SK-N-SH (cell line): ENCODE measurements around the gene TMEM164. TPM values are rescaled to one million over a fixed set of nuclear protein-coding genes. Genes with fewer than 3 reads are reported as not detected.

Experiments used
- CTCF ChIA-PET: fragments of 300-600, 350-600 bp; formaldehyde crosslinking; extraction: SDS; loops from one replicate; lab custom pipeline; 2021; lab: Yijun Ruan, JAX
- POLR2A ChIA-PET: fragments of 350-600 bp; sonication (Branson Sonifier 250); formaldehyde crosslinking; extraction: SDS; loops from one replicate; lab custom pipeline; 2020; ENCODE audit warnings: antibody characterized with exemption, inconsistent platforms; lab: Yijun Ruan, JAX
- DNase-seq: peaks from one replicate; pipeline ENCODE4 v3.0.0; 2012
- H2AFZ ChIP-seq: fragments of 200-600 bp; sonication (generic); 2 replicates; pipeline ENCODE4 v1.8.1; 2016; ENCODE audit warnings: antibody characterized with exemption, mild to moderate bottlenecking, low read depth
- H3F3A ChIP-seq: fragments of 200-600 bp; sonication (generic); replicated peaks from 2 replicates; pipeline ENCODE3; 2016; ENCODE audit warnings: antibody characterized with exemption, mild to moderate bottlenecking; ENCODE audit not compliant: insufficient read depth
- H3K27ac ChIP-seq, 2 experiments: fragments of 200-500 bp in 1 of 2; fragments of 200-600 bp in 1 of 2; sonication (Bioruptor generic) in 1 of 2; sonication (generic), shearing (Covaris generic) in 1 of 2; 2 replicates each; pipeline versions ENCODE4 v1.5.1 to v1.6.1; 2014 to 2016; ENCODE audit warnings: low read depth in 2 of 2, inconsistent platforms in 1 of 2, low read length in 1 of 2, mild to moderate bottlenecking in 1 of 2, mixed read lengths in 1 of 2
- H3K27me3 ChIP-seq: fragments of 200-600 bp; sonication (generic), shearing (Covaris generic); 2 replicates; pipeline ENCODE4 v1.6.1; 2016; ENCODE audit warnings: mixed run types; ENCODE audit not compliant: insufficient read depth
- H3K36me3 ChIP-seq, 2 experiments: fragments of 200-500 bp in 1 of 2; fragments of 200-600 bp in 1 of 2; sonication (Bioruptor generic) in 1 of 2; sonication (generic) in 1 of 2; replicated peaks in 1 of 2; 2 replicates each; pipeline versions ENCODE3 to v1.5.1; 2014 to 2016; ENCODE audit warnings: low read length in 1 of 2, mild to moderate bottlenecking in 1 of 2; ENCODE audit not compliant: insufficient read depth in 2 of 2, control insufficient read depth in 1 of 2
- H3K4me1 ChIP-seq, 2 experiments: fragments of 200-500 bp in 1 of 2; fragments of 200-600 bp in 1 of 2; sonication (Bioruptor generic) in 1 of 2; sonication (generic), shearing (Covaris generic) in 1 of 2; 2 replicates each; pipeline versions ENCODE4 v1.5.1 to v1.6.1; 2014 to 2016; ENCODE audit warnings: low read depth in 1 of 2, low read length in 1 of 2, mixed run types in 1 of 2; ENCODE audit not compliant: insufficient read depth in 2 of 2, control insufficient read depth in 1 of 2
- H3K4me2 ChIP-seq: fragments of 200-600 bp; sonication (generic), shearing (Covaris generic); 2 replicates; pipeline ENCODE4 v1.6.1; 2017; ENCODE audit warnings: mixed run types
- H3K4me3 ChIP-seq, 2 experiments: fragments of 200-500 bp in 1 of 2; fragments of 200-600 bp in 1 of 2; sonication (Bioruptor generic) in 1 of 2; sonication (generic), shearing (Covaris generic) in 1 of 2; 2 replicates each; pipeline versions ENCODE4 v1.5.1 to v1.8.1; 2014 to 2016; ENCODE audit warnings: low read depth in 2 of 2, inconsistent platforms in 1 of 2, low read length in 1 of 2, mild to moderate bottlenecking in 1 of 2, mixed read lengths in 1 of 2, moderate library complexity in 1 of 2
- H3K79me2 ChIP-seq: fragments of 200-600 bp; sonication (generic); 2 replicates; pipeline ENCODE4 v1.8.1; 2017; ENCODE audit warnings: mild to moderate bottlenecking; ENCODE audit not compliant: insufficient read depth
- H3K9ac ChIP-seq: fragments of 200-600 bp; sonication (generic); 2 replicates; pipeline ENCODE4 v1.6.1; 2017; ENCODE audit warnings: mixed run types
- H3K9me2 ChIP-seq: fragments of 200-600 bp; sonication (generic); 2 replicates; pipeline ENCODE4 v1.6.1; 2017; ENCODE audit warnings: mixed run types
- H3K9me3 ChIP-seq: fragments of 200-600 bp; sonication (generic); 2 replicates; pipeline ENCODE4 v1.6.1; 2017; ENCODE audit warnings: mixed run types, mild to moderate bottlenecking, moderate library complexity
- H4K20me1 ChIP-seq: fragments of 200-600 bp; sonication (generic); 2 replicates; pipeline ENCODE4 v1.6.1; 2017; ENCODE audit warnings: mild to moderate bottlenecking, mixed run types; ENCODE audit not compliant: insufficient read depth
- CHD2 ChIP-seq: fragments of 150-350 bp; IDR thresholded peaks from 2 replicates; pipeline ENCODE4 v1.6.1; 2018; ENCODE audit warnings: low read length; ENCODE audit not compliant: partially characterized antibody
- ELF1 ChIP-seq: IDR thresholded peaks from 2 replicates; pipeline ENCODE4 v1.4.0; 2012
- EZH2phosphoT487 ChIP-seq: fragments of 200-600 bp; sonication (generic); IDR thresholded peaks from 2 replicates; pipeline ENCODE4 v1.6.1; 2017; ENCODE audit warnings: low read depth, mixed run types, mild to moderate bottlenecking, antibody characterized with exemption, moderate library complexity, borderline replicate concordance
- GATA2 ChIP-seq: sonication (generic); formaldehyde crosslinking; IDR thresholded peaks from 2 replicates; pipeline ENCODE4 v1.5.0; 2020; ENCODE audit warnings: mild to moderate bottlenecking, missing genetic modification reagents
- JUND ChIP-seq: IDR thresholded peaks from 2 replicates; pipeline ENCODE4 v1.4.0; 2012
- MEF2A ChIP-seq: IDR thresholded peaks from 2 replicates; pipeline ENCODE4 v1.4.0; 2012; ENCODE audit warnings: low read depth, borderline replicate concordance
- MXI1 ChIP-seq: IDR thresholded peaks from 2 replicates; pipeline ENCODE4 v1.6.1; 2012; ENCODE audit warnings: mild to moderate bottlenecking, low read depth, low read length, improper control_type of control experiment
- POLR2AphosphoS5 ChIP-seq: IDR thresholded peaks from 2 replicates; pipeline ENCODE4 v1.6.1; 2012; ENCODE audit warnings: low read depth, low read length
- RAD21 ChIP-seq: IDR thresholded peaks from 2 replicates; pipeline ENCODE4 v1.6.1; 2012; ENCODE audit warnings: mild to moderate bottlenecking, low read length
- RCOR1 ChIP-seq: fragments of 150-350 bp; IDR thresholded peaks from 2 replicates; pipeline ENCODE4 v1.6.1; 2017; ENCODE audit warnings: antibody characterized with exemption, low read length
- SIN3A ChIP-seq: IDR thresholded peaks from 2 replicates; pipeline ENCODE4 v1.6.1; 2012; ENCODE audit warnings: low read depth, mild to moderate bottlenecking, low read length, moderate library complexity, borderline replicate concordance
- TCF12 ChIP-seq: IDR thresholded peaks from 2 replicates; pipeline ENCODE4 v1.4.0; 2012
- TEAD4 ChIP-seq: IDR thresholded peaks from 2 replicates; pipeline ENCODE4 v1.4.0; 2012; ENCODE audit warnings: mild to moderate bottlenecking, borderline replicate concordance; ENCODE audit not compliant: insufficient read depth
- WGBS: methylation state at CpG from one replicate; pipeline ENCODE4 v1.1.6; 2017; ENCODE audit warnings: low lambda C conversion rate; 5-methylcytosine and 5-hydroxymethylcytosine counted together
- polyA plus RNA-seq, 3 experiments: library from polyadenylated mRNA; depleted of rRNA; stranded (reverse); fragments of >200 nt; gene quantifications; 2 replicates each; pipeline ENCODE4 v1.2.3, GENCODE V29; 2012
- TF ChIP-seq, protein P1 (sequence below): IDR thresholded peaks from 2 replicates; pipeline ENCODE4 v1.4.0; 2012; ENCODE audit warnings: low read depth, borderline replicate concordance
- TF ChIP-seq, protein P2 (sequence below): fragments of 150-350 bp; IDR thresholded peaks from 2 replicates; pipeline ENCODE4 v1.6.1; 2016; ENCODE audit warnings: mild to moderate bottlenecking, low read depth, low read length

The TMEM164 gene
- polyA plus RNA-seq, 1 of the 3 experiments (the other 2 are of a cell fraction) = 11.9 TPM

DNA sequence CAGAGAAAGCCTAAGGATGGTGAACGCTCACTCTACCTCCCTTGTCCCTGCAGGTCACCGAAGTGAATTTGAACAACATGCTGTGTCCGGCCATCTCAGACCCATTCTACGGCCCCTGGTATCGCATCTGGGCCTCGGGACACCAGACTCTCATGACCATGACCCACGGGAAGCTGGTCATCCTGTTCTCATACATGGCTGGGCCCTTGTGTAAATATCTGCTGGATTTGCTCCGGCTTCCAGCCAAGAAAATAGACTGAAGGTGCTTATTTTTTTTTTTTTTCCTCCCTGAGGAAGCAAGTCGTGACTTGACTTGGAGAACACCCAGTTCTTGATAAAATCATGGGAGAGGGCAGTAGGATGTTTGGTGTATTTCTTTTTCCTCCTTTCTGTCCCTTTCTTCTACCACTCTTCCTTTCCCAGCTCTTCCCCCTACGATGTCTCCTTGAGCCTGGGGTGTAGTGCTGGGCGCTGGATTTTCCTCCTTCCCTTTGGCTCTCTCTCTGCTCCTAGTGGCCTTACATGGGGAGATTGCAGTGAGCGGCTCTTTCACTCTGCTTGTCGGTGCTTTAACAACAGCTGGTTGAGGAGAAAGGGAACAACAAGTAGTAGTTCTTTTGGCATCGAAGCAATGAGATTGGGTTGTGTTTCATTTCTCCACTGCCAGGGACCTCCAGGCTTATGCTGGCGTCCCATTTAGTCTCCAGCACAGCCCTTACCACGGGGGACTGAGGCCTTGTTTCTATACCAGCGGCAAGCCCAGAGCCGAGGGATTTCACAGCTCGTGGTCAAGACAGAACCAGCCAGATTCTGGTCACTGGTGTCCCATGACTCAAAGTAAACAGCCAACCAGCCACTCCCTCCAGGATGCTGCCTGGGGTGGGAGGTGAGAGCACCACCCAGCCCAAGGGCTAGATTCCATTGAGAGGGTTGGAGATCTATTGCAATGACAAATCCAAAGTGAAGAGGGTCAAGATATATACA lies 170.6 kb downstream of the TMEM164 start:
- H3K27ac ChIP-seq = no peak overlapping the region
- H2AFZ ChIP-seq = no peak overlapping the region
- 50% methylated on average over 15 of the region's 19 CpGs for WGBS
- H3F3A ChIP-seq = no peaks in the 10 kb centered on the region
- H3K36me3 ChIP-seq = no peaks in the 10 kb centered on the region
- no peaks in the 10 kb centered on the region for H4K20me1 ChIP-seq
- H3K79me2 ChIP-seq = no peaks in the 10 kb centered on the region
- no peak overlapping the region for H3K4me2 ChIP-seq
- CTCF ChIA-PET = interaction anchor here (0.6 kb wide), 1 partner anchor 136 kb away, joined by 3 read pairs; no protein-coding TSS in a partner anchor
- TF ChIP-seq RCOR1 (no peak), MEF2A (no peak), POLR2AphosphoS5 (no peak), JUND (no peak), GATA2 (CRISPR knock-in tag) (no peak), EZH2phosphoT487 (no peak), MXI1 (no peak), CHD2 (no peak), TEAD4 (no peak), TCF12 (no peak), SIN3A (no peak)
- TF ChIP-seq, protein P1, sequence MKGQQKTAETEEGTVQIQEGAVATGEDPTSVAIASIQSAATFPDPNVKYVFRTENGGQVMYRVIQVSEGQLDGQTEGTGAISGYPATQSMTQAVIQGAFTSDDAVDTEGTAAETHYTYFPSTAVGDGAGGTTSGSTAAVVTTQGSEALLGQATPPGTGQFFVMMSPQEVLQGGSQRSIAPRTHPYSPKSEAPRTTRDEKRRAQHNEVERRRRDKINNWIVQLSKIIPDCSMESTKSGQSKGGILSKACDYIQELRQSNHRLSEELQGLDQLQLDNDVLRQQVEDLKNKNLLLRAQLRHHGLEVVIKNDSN = no peak
- TF ChIP-seq, protein P2, sequence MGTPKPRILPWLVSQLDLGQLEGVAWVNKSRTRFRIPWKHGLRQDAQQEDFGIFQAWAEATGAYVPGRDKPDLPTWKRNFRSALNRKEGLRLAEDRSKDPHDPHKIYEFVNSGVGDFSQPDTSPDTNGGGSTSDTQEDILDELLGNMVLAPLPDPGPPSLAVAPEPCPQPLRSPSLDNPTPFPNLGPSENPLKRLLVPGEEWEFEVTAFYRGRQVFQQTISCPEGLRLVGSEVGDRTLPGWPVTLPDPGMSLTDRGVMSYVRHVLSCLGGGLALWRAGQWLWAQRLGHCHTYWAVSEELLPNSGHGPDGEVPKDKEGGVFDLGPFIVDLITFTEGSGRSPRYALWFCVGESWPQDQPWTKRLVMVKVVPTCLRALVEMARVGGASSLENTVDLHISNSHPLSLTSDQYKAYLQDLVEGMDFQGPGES = no peak
- no peaks in the 10 kb centered on the region for H3K9me2 ChIP-seq
- no peak overlapping the region for H3K9ac ChIP-seq
- H3K4me1 ChIP-seq = no peaks in the 10 kb centered on the region; a peak in 1 of 4 replicates
- DNase-seq = no peak
- no peaks in the 10 kb centered on the region for H3K27me3 ChIP-seq
- no peaks in the 10 kb centered on the region for H3K9me3 ChIP-seq
- no peak overlapping the region for H3K4me3 ChIP-seq
- POLR2A ChIA-PET = no interaction called here

- DNase-seq = no peak
- ChIA-PET POLR2A (no interaction called here), CTCF (interaction anchor here (1.4 to 1.8 kb wide), 2 partner anchors 12 to 19 kb away, joined by 3 to 5 read pairs; no protein-coding TSS in a partner anchor)
- Histone ChIP-seq H3K27me3 (no peaks in the 10 kb centered on the region), H3K4me3 (no peak overlapping the region), H3K4me2 (no peak overlapping the region), H3K36me3 (no peaks in the 10 kb centered on the region), H3K79me2 (no peaks in the 10 kb centered on the region), H3K9me3 (no peaks in the 10 kb centered on the region), H4K20me1 (no peaks in the 10 kb centered on the region), H2AFZ (no peak overlapping the region), H3K4me1 (no peaks in the 10 kb centered on the region; a peak in 1 of 4 replicates), H3K9ac (no peak overlapping the region), H3K27ac (no peak overlapping the region), H3K9me2 (no peaks in the 10 kb centered on the region), H3F3A (no peaks in the 10 kb centered on the region)
- TF ChIP-seq ELF1 (no peak), RAD21 (no peak)
- WGBS = 42% methylated on average over 4 of the region's 4 CpGs
Measured at GRCh38 chrX:110175146-110175545, 172.2 kb downstream of the TMEM164 start.
